HG03571 (cell line): ENCODE measurements around the gene MOV10L1.
"Not testable (repeated sequence)": the region's sequence is repeated elsewhere in the genome, so short reads cannot be mapped to it uniquely, and the experiment has no call there.

Experiments
- ATAC-seq: cut with Tn5 transposase; IDR thresholded peaks from one replicate; pipeline ENCODE4 v1.9.1; 2021; ENCODE audit not compliant: unreplicated experiment

MOV10L1 gene

DNA sequence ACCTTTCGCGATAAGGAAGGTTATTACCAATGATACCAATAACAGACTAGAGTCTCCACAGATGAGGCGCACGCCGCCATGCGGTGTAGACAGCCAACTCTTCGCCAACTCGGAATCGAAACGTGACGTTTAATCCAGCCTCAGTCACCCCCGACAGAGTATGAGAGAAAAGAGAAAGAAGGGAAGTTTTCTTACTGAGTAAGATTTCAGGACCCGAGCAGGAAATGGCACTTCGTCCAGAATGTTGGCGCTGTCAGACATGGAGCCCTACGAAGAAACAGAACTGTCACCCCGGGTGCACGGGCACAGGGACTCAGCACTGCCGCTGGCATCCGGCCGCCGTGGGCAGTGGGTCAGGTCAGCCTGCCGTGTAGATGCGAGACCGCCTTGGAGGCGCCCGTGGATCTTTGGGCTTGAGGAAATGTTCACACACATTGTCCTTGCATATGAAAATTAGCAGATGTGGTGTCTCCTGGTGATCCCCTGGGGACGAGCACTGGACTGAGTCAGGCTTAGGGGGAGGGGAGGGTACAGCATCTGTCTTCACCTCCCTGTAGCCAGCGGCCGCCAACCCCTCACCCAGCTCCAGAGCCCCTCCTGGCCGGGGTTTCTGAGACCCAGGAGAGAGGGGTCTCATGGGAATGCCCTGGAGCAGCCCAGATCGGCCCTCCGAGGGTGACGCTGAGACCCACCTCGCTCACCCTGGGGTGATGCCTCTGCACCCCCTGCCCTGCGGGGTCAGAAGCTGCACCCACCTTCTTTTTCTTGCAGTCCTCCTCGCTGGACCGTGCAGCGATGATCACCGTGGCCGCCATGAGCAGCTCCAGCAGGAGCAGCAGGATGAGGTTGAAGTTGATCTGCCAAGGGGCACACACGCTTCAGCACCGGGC, 12.9 kb upstream of the MOV10L1 start:
- ATAC-seq, result no peak

DNA sequence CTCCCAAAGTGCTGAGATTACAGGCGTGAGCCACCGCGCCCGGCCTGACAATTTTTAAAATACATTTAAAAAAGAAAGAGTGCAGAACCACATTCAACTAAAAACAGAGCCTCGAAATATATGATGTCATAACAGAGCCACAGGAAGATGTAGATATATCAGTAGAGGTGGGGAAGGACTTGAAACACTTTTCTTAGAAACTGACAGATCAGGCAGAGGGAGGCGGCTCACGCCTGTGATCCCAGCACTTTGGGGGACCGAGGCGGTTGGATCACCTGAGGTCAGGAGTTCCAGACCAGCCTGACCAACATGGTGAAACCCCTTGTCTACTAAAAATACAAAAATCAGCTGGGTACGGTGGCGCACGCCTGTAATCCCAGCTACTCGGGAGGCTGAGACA, 11.6 kb upstream of the MOV10L1 start:
- no peak for ATAC-seq

DNA sequence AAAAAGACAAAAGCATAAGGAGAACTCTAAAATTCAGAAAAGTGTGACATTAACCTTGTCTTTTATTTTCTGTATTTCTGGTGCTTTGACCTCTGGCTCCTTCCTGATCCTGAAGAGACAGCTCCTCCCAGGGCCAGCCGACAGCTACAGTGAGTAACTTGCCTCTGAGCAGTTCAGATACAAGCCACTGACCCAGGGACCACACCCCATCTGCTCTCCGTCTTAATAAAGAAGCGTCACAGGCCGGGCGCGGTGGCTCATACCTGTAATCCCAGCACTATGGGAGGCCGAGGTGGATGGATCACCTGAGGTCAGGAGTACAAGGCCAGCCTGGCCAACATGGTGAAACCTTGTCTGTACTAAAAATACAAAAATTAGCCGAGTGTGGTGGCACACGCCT, 11.0 kb upstream of the MOV10L1 start:
- no peak for ATAC-seq

DNA sequence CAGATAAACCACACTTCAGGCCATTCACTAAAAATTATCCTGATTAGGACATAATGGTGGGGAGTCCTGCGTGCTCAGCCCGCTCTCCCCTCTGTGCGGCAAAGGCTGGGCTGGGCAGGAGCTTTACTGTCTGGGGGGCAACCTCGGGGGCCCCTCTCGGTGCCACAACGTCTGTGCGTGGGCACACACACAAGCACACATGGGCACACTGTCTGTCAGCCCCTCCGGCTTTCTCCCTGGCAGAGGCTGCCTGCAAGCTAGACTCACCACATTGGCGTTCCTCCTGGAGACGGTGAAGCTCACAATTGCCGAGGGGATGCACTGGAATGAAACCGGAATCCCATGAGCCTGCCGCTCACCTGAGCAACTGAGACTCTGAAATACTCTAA, 9.7 kb upstream of the MOV10L1 start:
- ATAC-seq, result no peak

DNA sequence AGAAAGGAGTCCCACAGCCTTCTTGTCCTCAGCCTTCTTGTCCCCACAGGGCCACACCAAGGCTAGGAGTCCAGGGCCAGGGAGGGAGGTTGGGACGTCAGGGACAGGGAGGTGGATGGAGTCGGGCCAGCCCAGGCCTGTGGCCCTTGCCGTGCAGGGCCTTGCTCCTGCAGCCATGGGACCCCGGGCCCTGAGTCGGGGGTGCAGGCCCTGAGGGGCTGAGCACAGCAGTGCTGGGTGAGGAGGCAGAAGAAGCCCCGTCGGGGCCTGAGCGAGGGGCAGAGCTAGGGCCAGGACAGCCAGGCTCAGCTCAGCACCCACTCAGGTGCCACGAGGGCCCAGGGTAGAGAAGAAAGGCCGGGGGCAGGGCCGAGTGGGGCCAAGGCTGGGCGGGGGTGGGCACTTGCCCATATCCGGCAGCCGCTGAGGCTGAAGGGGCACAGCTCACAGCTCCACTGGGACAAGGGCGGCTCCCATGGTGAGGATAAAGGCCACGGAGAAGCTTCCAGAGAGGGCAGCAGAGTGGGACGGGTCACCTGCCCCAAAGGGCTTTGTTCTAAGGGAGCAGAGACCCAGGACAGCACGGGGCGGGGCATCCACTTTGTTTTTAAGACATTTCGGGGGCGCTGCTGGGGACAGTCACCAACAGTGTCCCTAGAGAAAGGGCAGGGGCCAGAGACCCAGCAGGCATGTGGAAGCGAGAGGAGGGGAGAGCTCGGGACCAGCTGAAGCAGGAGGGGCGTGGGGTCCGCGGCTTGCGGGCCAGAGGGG, 8.2 kb upstream of the MOV10L1 start:
- ATAC-seq, result no peak

DNA sequence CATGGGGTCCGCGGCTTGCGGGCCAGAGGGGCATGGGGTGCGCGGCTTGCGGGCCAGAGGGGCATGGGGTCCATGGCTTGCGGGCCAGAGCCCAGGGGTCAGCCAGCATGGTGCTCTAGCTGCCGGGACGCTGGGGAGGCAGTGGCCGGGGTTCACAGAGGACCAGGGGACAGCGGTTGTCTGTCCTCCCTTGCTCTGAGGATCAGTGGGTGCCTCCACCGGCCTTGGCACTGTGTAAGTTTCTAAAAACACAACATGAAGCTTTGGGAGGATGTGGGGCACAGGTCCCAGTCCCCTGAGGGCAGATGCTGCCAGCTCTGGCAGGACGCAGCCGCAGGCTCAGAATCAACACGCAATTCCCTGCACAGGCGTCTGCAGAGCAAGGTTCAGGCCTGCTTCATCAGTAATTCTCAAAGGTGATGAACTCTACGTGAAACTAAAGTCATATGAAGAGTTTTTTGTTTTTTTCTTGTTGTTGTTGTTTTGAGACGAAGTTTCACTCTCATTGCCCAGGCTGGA, 7.5 kb upstream of the MOV10L1 start:
- ATAC-seq, result no peak

DNA sequence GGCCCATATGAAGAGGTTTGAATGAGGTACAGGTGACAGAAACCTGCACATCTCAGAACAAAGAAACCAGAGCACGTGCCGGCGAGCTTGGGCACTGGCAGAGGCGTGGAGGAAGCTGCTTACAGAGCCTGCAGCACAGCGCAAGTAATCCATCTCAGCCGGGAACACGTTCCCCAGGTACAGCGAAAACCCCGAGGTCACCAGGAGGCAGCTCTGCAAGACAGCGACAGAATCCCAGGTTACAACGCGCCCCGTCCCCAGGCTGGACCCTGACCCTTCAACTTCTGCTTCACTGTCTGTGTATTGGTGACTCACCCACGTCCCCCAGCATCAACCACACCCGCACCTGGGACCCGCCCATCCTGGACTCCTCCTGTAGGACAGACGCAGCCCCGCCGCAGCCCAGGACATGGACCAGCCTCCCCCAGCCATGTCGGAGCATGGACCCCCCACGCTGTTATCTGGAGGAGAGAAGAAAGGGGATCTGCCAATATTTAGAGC, 6.8 kb upstream of the MOV10L1 start:
- ATAC-seq, result no peak

DNA sequence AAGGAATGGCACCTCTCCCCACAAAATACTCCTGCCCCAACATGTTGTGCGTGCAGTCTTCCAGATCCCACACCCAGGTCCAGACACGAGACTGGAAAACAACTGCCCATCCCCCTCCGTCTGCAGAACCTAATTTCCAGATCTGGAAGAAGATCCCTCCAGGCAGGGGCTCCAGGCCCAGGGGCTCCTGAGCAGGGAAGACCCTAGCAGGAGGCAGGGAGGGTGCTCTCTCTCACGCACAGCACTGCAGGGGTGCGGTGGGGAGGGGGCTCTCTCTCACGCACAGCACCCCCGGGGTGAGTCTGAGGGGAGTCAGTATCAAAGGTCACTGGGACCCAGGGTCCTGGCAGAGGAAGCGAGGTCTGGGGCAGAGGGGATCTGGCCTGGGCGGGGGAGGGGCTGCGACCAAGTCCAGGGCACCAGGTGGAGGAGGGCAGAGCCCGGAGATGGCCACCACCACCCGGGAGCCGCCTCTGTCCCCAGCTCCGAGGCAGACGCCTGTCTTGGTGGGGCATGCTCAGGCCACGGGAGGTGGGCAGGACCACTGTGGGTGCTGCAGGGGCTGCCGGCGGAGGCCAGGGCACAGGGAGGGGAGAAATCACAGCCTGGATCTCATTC, 6.2 kb upstream of the MOV10L1 start:
- no peak for ATAC-seq

DNA sequence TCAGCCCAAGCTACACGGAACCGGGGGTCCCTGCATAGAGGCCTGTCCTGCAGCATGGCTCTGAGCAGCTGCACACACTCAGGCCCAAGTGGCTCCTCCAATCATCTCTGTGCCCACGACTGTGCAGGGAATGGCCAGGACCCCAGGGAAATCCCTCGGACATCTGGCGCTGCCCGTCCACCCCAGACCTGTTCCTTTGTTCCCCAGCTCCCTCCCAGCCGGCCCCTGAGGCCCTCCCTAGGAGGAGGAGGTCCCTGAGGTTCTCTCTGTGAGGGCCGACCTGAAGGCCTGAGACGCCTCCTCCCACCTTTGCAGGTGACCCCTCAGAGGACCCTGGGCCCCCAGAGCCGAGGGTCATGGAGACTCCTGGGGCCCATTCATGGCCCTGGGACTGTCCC, 5.7 kb upstream of the MOV10L1 start:
- ATAC-seq, result no peak

DNA sequence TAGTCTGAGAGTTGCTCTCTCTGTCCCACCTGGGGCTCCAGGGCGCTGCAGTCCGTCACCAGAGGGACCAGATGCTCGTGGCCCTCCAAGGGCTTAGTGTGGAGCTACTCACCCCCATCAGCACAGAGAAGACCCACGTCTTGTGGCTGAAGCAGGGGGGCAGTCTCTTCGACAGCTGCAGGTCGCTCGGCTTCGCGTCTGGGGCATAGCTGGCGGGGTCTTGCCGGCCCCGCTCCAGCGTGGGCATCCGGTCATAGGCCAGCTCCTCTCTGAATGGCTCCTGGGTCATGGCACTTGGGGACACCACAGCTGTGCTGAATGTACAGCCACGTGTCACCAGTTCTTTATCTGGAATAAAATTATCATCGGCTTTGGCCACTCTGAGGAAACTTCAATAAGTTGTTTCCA, 5.2 kb upstream of the MOV10L1 start:
- no peak for ATAC-seq

DNA sequence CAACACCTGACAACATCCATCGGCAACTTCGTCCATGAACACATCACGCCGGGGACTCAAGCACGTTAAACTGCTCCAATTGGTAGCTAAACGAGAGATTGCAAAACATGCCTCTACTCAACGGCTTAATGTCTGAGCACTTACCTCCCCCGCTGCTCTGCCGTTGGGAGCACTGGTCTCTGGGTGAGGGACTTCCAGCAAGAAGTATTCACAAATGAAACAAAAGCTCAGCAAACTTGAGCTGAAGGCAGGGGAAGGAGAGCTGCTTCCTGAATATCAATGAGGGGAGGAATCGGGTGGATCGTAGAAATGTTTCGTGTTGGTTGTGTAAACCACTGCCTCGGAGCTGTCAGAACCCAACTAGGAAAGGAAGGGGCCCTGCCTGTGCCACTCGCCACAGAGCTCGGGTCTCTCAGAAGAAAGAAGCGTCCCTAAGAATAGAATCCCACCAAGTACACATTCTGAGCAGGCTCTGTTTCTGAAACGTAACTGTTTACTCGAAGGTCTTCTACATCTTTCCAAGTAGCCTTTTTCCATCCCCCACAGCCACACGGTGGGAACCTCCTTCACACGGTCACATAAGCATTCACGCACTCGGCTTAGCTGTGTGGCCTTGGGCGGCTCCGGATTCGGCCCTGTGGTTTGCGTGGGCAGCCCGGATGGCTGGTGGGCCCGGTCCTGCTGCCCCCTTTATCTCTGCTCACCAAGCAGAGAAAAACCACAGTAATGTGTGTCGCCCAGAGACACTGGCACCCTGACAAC, 4.4 kb upstream of the MOV10L1 start, which contains the start of gene MLC1:
MLC1 (minus strand) TSS at position 216 of the 762 bp plus-strand sequence. CDS start 524 bp downstream, outside the sequence.
- no peak for ATAC-seq

DNA sequence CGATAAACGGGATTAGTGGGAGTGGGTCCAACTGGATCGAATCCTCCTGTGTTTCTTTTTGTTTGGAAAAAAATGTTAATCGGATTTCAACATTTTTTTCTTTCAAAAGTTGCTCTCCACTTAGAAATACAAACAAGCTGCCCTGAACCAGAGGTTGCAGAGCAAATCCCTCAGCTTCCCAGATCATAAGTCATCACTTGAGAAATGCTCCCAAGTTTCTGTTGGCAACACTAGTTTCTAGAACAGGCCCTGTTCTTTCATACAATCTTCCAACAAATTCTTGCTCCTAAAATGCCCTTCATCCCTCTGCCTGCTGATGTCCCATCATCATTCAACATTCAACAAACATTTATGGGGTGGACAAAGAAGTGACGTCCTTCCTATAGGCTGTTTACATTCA, 3.3 kb upstream of the MOV10L1 start:
- ATAC-seq, result no peak

DNA sequence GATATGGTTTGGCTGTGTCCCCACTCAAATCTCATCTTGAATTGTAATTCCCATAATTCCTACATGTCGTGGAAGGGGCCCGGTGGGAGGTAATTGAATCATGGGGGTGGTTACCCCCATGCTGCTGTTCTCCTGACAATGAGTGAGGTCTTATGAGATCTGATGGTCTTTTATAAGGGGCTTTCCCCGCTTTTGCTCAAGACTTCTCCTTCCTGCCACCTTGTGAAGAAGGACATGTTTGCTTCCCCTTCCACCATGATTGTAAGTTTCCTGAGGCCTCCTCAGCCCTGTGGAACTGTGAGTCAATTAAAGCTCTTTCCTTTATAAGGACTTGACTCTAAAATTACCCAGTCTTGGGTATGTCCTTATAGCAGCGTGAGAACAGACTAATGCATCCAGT, 2.8 kb upstream of the MOV10L1 start:
- ATAC-seq, result not testable (repeated sequence)

DNA sequence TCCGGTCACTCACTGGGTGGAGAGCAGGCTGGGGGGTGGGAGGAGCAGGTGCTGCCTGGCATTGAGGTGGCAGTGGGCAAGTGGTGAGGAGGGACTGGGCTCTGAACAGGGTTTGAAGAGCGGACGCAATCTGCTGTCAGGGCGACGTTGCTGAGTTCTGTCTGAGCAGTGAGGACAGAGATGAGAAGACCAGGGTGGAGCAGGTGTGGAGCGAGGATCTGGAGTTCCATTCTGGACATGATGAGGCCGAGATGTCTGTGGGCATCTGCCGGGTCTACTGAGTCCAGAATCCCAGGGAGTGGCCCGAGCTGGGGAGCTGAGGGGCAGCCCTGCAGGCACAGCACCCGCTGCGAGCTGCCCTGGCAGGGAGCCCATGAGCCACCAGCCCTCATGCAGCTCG, 2.2 kb upstream of the MOV10L1 start:
- ATAC-seq, result no peak

DNA sequence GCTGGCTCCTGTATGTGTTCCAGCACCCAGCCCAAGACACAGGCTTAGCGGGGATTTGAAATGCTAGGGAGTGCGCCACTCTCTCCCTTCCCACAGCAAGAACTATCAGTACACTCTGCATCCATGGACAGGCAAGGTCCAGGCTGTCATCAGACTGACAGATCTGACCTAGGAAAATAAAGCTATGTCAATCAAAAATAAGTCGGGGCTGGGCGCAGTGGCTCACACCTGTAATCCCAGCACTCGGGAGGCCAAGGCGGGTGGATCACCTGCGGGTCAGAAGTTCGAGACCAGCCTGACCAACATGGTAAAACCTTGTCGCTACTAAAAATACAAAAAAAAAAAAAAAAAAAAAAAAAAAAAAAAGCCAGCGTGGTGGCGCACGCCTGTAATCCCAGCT, 1.7 kb upstream of the MOV10L1 start:
- no peak for ATAC-seq

DNA sequence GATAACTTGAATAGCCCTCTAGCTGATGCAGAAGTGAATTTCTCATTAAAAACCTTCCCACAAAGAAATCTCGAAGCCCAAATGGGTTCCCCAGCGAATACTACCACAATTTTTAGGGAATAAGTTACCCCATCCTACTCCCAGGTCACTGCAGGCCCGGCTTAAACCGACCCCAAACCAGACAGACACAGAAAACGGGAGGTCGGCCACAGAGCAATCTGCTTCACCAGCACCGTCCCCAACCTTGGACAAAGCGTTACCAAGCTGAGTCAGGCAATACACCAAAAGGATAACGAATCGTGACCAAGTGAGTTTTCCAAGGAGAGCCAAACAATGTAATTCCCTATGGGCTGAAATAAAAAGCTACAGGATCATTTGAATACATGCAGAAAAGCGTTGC, 575 bp upstream of the MOV10L1 start:
- no peak for ATAC-seq

DNA sequence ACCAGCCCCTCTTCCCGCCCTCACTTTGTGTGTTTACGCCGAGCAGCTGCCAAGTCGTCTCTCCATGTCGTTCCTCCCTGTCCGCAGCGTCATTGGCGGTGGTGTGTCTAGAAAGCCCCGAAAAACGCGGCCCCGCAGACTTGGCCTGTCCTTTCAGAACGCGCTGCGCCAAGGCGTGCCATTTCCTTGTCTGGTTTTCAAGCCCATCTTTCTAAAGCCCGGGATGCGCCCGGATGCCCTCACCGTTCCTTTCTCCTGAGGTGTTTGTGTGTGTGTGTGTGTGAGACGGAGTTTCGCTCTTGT, 557 bp downstream of the MOV10L1 start:
- ATAC-seq, result no peak

DNA sequence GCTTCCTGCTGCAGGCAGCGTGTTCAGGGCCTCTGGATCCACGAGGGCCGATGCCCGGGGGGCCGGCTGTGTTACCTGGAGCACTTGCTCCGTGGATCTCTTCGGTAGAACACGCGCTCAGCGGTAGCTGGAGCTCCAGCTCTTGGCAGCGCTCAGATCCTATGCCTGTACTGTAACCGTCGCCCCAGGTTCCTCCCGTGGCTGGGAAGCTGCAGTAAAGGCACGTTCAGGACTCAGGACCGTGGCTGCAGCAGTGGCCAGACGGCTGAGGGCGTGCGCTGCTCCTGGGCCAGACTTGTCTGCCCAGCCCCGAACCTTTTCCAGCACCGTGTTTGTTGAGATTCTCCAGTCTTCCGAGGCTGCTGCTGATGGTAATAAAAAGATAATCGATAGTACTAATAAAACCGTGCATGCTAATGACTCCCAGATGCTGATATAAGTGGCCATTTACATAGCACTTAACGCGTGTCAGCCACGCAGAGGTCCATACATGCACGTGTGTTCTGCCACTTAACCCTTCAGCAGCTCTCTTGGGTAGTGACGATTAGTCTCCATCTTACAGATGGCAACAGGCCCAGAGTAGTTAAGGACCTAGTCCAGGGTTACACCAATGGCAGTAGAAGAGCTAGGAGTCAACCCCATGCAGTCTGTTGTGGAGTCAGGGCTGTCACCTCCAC, 1.4 kb downstream of the MOV10L1 start:
- no peak for ATAC-seq

DNA sequence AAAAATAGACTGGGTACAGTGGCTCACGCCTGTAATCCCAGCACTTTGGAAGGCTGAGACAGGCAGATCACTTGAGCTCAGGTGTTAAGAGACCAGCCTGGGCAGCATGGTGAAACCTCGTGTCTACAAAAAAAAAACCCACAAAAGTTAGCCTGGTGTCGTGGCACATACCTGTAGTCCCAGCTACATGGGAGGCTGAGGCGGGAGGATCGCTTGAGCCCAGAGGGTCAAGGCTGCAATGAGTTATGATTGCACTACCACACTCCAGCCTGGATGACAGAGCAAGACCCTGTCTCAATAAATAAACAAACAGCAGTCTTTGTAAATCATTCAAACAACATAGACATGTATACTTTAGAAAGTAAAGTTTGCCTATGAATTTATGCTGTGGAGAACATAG, 2.5 kb downstream of the MOV10L1 start:
- ATAC-seq, result no peak

DNA sequence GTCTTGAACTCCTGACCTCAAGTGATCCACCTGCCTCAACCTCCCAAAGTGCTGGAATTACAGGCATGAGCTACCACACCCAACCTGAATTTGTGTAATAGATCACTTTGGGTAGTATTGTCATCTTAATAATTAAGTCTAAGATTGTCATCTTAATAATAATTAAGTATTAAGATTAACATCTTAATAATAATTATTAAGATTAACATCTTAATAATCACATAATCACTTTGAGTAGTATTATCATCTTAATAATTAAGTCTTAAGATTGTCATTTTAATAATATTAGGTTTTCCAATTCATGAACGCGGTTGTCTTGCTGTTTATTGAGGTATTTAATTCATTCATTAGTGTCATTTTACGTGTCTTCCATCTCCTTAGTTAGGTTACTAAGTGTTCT, 8.2 kb downstream of the MOV10L1 start:
- no peak for ATAC-seq
